ENCODE measurements around the gene HEBP2.
A peak's percentile ranks its signal among the peaks of the same experiment; 100 is the strongest.

HEBP2 gene

DNA sequence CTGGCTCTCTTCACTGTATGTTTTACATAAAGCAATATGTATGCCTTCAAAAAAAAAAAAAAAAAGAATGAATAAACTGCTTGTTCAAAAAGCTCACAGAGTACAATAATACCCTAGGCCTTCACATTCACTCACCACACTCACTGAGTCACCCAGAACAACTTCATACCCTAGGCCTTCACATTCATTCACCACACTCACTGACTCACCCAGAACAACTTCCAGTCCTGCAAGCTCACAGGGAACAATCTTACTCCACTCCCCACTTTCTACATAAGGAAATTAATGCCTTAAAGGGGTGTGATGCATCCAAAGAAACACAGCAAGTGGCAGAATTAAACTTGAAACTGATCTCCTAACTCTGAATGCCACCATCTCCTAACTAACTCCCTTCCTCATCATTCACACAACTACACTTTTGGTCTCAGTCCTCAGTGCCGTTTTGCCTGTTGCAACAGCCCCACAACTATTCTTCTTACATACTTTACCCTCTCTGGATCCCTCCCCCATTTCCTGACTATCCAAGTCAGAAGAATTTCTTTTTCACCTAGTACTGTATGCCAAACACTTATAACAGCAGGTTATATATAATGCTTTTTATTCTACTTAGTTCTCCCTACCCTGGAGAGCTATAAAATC lies 61.1 kb downstream of the HEBP2 start:
- CTCF ChIA-PET, result interaction anchor here (1.1 to 1.7 kb wide), 3 partner anchors 36 to 44 kb away, joined by 4 to 7 read pairs (median 6); no protein-coding TSS in a partner anchor
- DNase-seq (ENCODE audit: low read depth, low spot score), result peak; percentile 87
- POLR2A ChIA-PET, result interaction anchor here (0.7 to 0.9 kb wide), 3 partner anchors 12 to 34 kb away, joined by 3 to 5 read pairs (median 4); no protein-coding TSS in a partner anchor
- H3K4me3 ChIP-seq (ENCODE audit: low read depth, low read length), result no peak overlapping the region
- TF ChIP-seq, protein P1, sequence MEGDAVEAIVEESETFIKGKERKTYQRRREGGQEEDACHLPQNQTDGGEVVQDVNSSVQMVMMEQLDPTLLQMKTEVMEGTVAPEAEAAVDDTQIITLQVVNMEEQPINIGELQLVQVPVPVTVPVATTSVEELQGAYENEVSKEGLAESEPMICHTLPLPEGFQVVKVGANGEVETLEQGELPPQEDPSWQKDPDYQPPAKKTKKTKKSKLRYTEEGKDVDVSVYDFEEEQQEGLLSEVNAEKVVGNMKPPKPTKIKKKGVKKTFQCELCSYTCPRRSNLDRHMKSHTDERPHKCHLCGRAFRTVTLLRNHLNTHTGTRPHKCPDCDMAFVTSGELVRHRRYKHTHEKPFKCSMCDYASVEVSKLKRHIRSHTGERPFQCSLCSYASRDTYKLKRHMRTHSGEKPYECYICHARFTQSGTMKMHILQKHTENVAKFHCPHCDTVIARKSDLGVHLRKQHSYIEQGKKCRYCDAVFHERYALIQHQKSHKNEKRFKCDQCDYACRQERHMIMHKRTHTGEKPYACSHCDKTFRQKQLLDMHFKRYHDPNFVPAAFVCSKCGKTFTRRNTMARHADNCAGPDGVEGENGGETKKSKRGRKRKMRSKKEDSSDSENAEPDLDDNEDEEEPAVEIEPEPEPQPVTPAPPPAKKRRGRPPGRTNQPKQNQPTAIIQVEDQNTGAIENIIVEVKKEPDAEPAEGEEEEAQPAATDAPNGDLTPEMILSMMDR (IDR thresholded peaks at IDR 0.05; ENCODE audit: insufficient read depth, low read length, missing control alignments), result no peak

DNA sequence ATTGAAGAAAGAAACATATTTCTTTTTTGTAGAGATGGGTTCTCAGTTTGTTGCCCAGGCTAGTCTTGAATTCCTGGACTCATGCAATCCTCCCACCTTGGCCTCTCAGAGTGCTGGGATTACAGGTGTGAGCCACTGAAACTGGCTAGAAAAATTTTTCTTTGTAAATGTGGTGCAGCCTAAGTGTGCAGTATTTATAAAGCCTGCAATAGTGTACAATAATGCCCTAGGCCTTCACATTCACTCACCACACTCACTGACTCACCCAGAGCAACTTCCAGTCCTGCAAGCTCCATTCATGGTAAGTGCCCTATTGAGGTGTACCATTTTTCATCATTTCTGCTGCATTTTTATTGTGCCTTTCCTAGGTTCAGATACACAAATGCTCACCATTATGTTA lies 63.9 kb downstream of the HEBP2 start:
- POLR2A ChIA-PET, result no interaction called here
- CTCF ChIA-PET, result interaction anchor here (0.6 to 1.5 kb wide), 2 partner anchors 19 to 53 kb away, joined by 3 to 4 read pairs; no protein-coding TSS in a partner anchor
- DNase-seq (ENCODE audit: low read depth, low spot score), result no peak
- no peak overlapping the region for H3K4me3 ChIP-seq (ENCODE audit: low read depth, low read length)
- TF ChIP-seq, protein P1 (IDR thresholded peaks at IDR 0.05; ENCODE audit: insufficient read depth, low read length, missing control alignments), result no peak

DNA sequence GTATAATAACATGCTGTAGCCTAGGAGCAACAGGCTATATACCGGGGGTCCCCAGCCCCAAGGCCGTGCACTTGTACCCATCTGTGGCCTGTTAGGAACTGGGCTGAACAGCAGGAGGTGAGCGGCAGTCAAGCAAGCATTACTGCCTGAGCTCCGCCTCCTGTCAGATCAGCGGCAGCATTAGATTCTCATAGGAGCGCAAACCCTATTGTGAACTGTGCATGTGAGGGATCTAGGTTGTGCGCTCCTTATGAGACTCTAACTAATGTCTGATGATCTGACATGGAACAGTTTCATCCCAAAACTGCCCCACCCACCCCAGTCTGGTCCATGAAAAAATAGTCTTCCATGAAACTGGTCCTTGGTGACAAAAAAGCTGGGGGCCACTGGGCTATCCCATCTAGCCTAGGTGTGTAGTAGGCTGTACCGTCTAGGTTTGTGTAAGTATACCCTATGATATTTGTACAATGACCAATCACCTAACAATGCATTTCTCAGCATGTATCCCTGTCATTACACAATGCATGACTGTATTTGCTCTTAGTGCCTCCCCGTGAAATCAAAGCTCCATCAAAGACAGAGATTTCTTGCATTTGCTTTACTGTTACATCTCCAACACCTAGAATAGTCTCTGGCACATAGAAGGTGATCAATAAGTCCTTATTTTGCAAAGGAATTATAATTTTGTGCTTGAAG lies 64.4 kb downstream of the HEBP2 start:
- TF ChIP-seq, protein P1 (IDR thresholded peaks at IDR 0.05; ENCODE audit: insufficient read depth, low read length, missing control alignments), result no peak
- no peak overlapping the region for H3K4me3 ChIP-seq (ENCODE audit: low read depth, low read length)
- CTCF ChIA-PET, result interaction anchor here (1.0 to 1.5 kb wide), 2 partner anchors 42 to 52 kb away, joined by 3 read pairs; no protein-coding TSS in a partner anchor
- POLR2A ChIA-PET, result no interaction called here
- DNase-seq (ENCODE audit: low read depth, low spot score), result peak; percentile 7
